Mesodermal cell (in vitro differentiated cells): Measurements from ENCODE around the gene AKAP13. TPM values are rescaled to one million over a fixed set of nuclear protein-coding genes. Genes with fewer than 3 reads are reported as not detected.

Source experiments
- H3K27ac ChIP-seq: 2 replicates; pipeline ENCODE4 v1.7.0; 2013; ENCODE audit warnings: mild to moderate bottlenecking, low read depth, low read length, moderate library complexity; ENCODE audit not compliant: severe bottlenecking
- H3K36me3 ChIP-seq: 2 replicates; pipeline ENCODE4 v1.7.1; 2013; ENCODE audit warnings: mild to moderate bottlenecking, low read length, moderate library complexity; ENCODE audit not compliant: control insufficient read depth, insufficient read depth
- H3K4me1 ChIP-seq: one replicate; pipeline ENCODE4 v1.7.1; 2013; ENCODE audit warnings: mild to moderate bottlenecking, low read length; ENCODE audit not compliant: insufficient read depth, control insufficient read depth, poor library complexity, severe bottlenecking
- H3K4me3 ChIP-seq: 2 replicates; pipeline ENCODE4 v1.7.0; 2013; ENCODE audit warnings: low read length, control low read depth, mild to moderate bottlenecking; ENCODE audit not compliant: insufficient read depth, poor library complexity, severe bottlenecking; ENCODE audit errors: extremely low read depth
- H3K9me3 ChIP-seq: 2 replicates; pipeline ENCODE4 v1.7.1; 2013; ENCODE audit warnings: mild to moderate bottlenecking, low read length, moderate library complexity; ENCODE audit not compliant: control insufficient read depth
- WGBS, 2 experiments: methylation state at CpG; one replicate each; pipeline ENCODE4 v1.1.5; 2013; ENCODE audit warnings: missing lambda C conversion rate in 2 of 2; ENCODE audit not compliant: insufficient coverage in 2 of 2; 5-methylcytosine and 5-hydroxymethylcytosine counted together
- polyA plus RNA-seq, 2 experiments: library from polyadenylated mRNA; stranded (reverse); fragments of 50-300 nt; gene quantifications; one replicate each; pipeline ENCODE4 v1.2.3, GENCODE V29; 2013

Gene AKAP13, protein sequence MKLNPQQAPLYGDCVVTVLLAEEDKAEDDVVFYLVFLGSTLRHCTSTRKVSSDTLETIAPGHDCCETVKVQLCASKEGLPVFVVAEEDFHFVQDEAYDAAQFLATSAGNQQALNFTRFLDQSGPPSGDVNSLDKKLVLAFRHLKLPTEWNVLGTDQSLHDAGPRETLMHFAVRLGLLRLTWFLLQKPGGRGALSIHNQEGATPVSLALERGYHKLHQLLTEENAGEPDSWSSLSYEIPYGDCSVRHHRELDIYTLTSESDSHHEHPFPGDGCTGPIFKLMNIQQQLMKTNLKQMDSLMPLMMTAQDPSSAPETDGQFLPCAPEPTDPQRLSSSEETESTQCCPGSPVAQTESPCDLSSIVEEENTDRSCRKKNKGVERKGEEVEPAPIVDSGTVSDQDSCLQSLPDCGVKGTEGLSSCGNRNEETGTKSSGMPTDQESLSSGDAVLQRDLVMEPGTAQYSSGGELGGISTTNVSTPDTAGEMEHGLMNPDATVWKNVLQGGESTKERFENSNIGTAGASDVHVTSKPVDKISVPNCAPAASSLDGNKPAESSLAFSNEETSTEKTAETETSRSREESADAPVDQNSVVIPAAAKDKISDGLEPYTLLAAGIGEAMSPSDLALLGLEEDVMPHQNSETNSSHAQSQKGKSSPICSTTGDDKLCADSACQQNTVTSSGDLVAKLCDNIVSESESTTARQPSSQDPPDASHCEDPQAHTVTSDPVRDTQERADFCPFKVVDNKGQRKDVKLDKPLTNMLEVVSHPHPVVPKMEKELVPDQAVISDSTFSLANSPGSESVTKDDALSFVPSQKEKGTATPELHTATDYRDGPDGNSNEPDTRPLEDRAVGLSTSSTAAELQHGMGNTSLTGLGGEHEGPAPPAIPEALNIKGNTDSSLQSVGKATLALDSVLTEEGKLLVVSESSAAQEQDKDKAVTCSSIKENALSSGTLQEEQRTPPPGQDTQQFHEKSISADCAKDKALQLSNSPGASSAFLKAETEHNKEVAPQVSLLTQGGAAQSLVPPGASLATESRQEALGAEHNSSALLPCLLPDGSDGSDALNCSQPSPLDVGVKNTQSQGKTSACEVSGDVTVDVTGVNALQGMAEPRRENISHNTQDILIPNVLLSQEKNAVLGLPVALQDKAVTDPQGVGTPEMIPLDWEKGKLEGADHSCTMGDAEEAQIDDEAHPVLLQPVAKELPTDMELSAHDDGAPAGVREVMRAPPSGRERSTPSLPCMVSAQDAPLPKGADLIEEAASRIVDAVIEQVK (N-terminal part only)
- polyA plus RNA-seq (2013, experiment 1 of 2): 51.9 TPM
- polyA plus RNA-seq (2013, experiment 2 of 2): 31.0 TPM

DNA sequence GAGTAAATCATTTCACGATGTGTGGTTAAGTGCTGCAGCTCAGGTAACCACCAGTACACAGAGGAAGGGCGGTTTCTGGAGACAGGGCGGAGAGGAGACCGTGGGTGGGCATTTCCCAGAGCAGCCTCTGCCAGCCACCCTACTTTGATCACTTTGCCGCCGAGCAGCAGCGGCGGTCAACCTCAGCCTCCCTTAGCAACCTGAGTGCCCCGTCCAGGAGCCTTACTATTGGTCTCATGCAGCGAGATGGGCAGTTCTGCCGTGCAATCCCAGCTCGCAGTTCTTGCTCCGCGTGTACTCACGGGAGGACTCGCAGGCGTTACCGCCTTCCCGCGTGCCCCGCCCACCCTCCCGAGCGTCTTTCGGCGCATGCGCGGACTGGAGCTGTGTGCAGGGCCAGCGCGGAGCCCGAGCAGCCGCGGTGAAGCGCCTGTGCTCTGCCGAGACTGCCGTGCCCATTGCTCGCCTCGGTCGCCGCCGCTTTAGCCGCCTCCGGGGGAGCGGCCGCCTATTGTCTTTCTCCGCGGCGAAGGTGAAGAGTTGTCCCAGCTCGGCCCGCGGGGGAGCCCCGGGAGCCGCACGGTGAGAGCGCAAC, at the start of gene AKAP13:
AKAP13 (plus strand) TSS at position 387 of the 595 bp plus-strand sequence. CDS start 105,118 bp downstream, outside the sequence.
- WGBS, 2 experiments: 0 to 1% methylated on average over 29 to 40 of the region's 54 CpGs
- Histone ChIP-seq H3K27ac (peak within 1 kb of the TSS; percentile 84), H3K36me3 (no peaks in the 10 kb centered on the region)

DNA sequence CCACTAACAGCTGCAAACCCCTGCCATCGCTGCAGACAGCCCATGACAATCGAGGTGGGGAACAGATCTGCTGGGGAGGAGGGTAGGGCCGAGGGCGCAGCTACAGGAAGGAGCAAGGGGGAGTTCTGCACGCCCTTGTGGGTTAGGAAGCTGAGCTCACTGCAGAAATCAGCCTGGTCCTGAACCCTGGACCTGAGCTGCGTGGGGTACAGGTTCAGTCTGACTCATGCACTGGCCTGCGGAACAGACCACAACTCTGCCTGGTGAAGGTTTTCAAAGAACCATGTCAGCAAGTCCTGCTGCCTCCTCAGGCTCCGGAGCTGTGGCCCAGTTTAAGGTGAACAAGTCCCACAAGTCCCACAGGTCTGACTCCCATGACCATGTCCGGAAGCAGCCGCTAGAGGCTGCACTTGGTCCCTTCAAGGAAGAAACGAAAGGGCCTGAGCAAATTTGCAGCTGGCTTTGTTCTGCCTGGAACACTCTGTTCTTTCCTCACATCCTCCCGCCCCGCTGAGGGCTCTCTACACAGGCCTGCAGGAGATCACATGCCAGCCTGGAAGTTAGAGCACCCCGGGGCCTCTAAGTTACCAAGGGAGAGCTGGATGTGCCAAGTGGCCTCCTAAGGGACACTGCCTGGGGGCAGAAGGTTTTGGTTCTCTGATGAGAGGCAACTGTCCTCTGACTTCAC, 49.4 kb upstream of the AKAP13 start:
- Histone ChIP-seq H3K4me1 (peaks cover 34% of the 10 kb centered on the region), H3K27ac (no peak overlapping the region), H3K36me3 (no peaks in the 10 kb centered on the region), H3K9me3 (peaks cover 6% of the 10 kb centered on the region), H3K4me3 (no peak overlapping the region)
- WGBS, 2 experiments: 37 to 40% methylated on average over 13 of the region's 14 CpGs

More for the DNA sequence above, at the start of gene AKAP13:
- no peaks in the 10 kb centered on the region for H3K9me3 ChIP-seq
- peak within 1 kb of the TSS; percentile 65 for H3K4me3 ChIP-seq
- peaks cover 15% of the 10 kb centered on the region for H3K4me1 ChIP-seq

DNA sequence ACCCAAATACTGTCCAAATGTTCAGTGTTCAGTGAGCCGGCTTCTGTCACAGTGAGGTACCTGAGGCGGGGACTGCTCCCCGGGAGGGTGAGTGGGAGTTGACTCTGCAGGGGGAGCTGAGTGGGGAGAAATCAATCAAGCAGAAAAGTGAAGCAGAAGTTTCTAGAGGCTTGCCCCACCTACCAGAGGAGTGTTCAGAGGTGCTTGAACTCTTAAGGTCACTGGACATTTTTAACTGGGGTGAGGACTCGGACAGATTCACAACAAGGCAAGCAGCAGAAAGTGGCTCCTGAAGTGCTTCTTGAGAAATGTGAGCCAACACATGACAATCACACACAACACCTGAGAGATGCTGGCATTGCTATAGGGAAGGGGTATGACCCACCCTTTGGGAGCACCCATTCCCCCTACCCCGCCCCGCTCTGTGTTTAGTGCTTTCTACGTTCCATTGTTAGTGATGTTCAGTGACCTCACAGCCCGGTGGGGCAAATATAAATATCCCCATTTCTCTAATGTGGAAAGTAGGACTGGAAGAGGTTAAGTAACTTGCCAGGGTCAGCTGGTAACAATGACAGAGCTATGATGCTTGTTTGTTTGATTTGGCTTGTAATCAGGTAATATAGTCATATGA, 48.6 kb upstream of the AKAP13 start:
- Histone ChIP-seq H3K9me3 (peaks cover 6% of the 10 kb centered on the region), H3K4me1 (peaks cover 34% of the 10 kb centered on the region), H3K36me3 (no peaks in the 10 kb centered on the region), H3K27ac (no peak overlapping the region), H3K4me3 (no peak overlapping the region)
- WGBS, 2 experiments: 87 to 89% methylated on average over 3 of the region's 8 CpGs

DNA sequence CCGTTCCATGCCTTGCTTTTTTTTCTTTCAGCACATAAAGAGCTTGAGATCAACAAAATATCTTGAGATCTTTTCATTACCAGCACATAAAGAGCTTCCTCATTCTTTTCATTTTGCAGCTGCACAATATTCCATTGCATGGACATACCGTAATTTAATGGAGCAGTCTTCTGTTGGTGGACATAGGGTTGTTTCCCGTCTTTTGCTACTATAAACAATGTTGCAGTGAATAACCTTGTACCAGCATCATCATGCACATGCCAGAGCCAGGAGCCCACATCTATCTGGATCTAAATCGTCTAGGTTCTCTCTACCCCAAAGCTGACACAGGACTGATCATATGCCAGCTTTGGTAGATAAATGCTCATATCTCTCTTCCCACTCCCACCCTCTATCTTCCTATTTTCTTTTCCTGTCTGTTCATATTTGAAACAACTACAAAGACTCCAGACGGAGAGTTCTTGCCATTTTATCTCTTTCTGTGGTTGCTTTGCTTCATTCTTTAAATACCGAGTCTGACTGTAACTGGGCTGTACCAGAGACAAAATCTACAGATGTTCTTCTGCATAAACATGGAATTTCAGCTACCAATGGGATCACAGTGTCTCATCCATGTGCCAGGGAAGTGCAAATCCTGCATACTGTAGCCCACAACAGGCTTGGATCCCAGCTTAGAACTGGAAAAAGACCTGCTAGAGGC, 47.1 kb upstream of the AKAP13 start:
- Histone ChIP-seq H3K27ac (peak overlapping the region; percentile 70), H3K9me3 (peaks cover 6% of the 10 kb centered on the region), H3K36me3 (no peaks in the 10 kb centered on the region), H3K4me1 (peaks cover 45% of the 10 kb centered on the region), H3K4me3 (no peak overlapping the region)
- 85 to 88% methylated on average over 5 to 6 of the region's 6 CpGs for WGBS, 2 experiments

DNA sequence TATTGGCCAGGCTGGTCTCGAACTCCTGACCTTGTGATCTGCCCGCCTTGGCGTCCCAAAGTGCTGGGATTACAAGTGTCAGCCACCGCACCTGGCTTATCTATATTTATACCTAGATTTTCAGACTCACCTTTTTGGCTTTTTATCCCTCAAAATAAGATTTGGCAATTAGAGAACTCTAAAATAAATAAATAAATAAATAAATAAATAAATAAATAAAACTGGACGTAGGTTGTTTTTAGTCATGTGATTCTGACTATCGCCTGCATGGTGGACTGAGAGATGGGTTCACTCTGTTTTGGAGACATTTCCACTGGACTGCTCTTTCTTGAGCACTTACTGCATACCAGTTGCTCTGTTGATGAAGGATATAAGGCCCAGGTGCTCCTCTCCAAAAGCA, 46.2 kb upstream of the AKAP13 start:
- 98 to 100% methylated on average over 4 to 5 of the region's 6 CpGs for WGBS, 2 experiments
- no peak overlapping the region for H3K27ac ChIP-seq
- peaks cover 6% of the 10 kb centered on the region for H3K9me3 ChIP-seq
- H3K4me1 ChIP-seq: peaks cover 45% of the 10 kb centered on the region
- no peak overlapping the region for H3K4me3 ChIP-seq
- H3K36me3 ChIP-seq: no peaks in the 10 kb centered on the region

DNA sequence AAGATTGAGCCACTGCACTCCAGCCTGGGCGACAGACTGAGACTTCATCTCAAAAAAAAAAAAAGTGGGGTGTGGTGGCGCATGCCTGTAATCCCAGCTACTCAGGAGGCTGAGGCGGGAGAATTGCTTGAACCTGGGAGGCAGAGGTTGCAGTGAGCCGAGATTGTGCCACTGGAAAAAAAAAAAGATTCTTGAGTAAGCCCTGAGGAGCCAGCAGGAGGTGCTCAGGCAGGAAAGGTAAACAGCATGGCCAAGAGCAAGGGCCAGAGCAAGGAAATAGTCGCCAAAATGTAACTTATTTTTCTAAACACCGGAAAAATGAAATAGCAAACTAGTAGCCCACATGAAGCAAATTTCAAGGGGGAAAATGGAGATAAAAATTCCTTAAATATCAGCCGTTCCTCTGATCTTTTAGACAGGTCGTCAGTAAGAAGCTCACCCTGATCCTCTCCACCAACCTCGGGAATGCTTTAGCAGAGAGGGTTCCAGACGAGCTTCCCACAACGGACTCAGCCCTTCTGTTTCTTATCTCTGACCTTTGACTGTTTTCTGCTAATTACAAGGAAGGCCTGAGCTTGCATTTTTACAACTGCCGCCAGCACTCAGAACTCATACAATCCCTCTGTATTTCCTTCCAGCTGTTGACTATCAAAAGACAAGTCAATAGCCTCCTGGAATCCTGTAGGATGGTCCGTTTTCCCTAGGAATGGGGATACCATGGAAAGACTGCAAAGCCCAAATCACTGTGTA, 45.0 kb upstream of the AKAP13 start:
- Histone ChIP-seq H3K4me3 (no peak overlapping the region), H3K9me3 (peaks cover 6% of the 10 kb centered on the region), H3K36me3 (no peaks in the 10 kb centered on the region), H3K27ac (peak overlapping the region; percentile 83), H3K4me1 (peaks cover 51% of the 10 kb centered on the region)
- WGBS, 2 experiments: 66 to 73% methylated on average over 10 to 12 of the region's 13 CpGs

DNA sequence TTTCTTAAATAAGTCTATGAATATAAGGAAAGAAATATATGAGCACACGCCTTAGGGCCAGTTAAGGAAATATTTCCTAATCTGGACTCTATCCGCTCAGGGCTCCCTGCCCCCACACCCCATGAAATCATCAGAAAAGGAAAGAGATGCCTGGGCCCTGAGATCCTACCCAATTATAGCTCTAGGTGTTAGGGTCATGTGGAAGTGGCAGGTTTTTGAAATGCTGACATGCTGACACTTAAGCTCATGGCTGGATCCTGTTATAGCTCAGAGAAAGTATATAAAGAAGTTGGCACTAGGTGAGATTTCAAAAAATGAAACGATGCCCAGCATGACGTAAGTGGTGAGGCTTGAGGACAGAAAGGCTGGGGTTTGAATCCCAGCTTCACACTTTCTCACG, 43.5 kb upstream of the AKAP13 start:
- Histone ChIP-seq H3K36me3 (no peaks in the 10 kb centered on the region), H3K4me1 (peaks cover 40% of the 10 kb centered on the region), H3K9me3 (no peaks in the 10 kb centered on the region), H3K4me3 (no peak overlapping the region), H3K27ac (no peak overlapping the region)
- 86 to 100% methylated on average over 2 to 3 of the region's 5 CpGs for WGBS, 2 experiments

DNA sequence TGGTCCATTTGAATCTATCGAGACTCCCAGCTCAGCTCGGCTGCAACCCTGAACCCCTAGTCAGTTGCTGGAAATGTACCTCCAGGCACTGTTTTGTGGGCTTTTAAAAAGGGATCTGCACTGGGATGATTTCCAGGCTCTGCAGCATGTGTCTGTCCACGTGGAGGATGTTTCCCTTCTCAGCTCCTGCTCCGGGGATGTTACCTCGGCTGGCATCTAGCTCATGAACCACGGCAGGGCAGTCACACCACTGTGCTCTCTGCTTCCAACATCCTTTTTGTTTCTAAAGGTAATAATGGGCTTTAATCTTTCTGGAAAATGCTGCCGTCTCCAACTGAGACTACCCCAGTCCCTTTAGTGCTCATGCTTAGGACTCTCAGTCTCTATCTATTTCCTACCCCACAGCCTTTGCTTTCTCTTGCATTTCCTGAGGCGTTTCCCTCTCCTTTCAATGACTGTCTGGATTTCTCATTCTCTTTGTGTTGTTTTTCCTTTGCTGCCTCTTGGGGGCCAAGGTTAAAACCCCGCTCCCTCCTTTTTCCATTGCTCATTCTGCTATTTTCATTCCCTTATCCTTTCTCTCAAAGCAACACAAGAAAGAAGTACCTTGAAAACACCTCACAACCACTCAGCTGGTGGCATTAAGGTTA, 42.9 kb upstream of the AKAP13 start:
- Histone ChIP-seq H3K27ac (peak overlapping the region; percentile 12), H3K36me3 (no peaks in the 10 kb centered on the region), H3K4me1 (peaks cover 40% of the 10 kb centered on the region), H3K4me3 (no peak overlapping the region), H3K9me3 (no peaks in the 10 kb centered on the region)
- 54 to 57% methylated on average over 6 to 7 of the region's 9 CpGs for WGBS, 2 experiments
